GM19351 (cell line): ENCODE results near the gene FCRL5.
"Not testable (repeated sequence)": the region's sequence is repeated elsewhere in the genome, so short reads cannot be mapped to it uniquely, and the experiment has no call there.

Experiments used
- ATAC-seq: cut with Tn5 transposase; IDR thresholded peaks from one replicate; pipeline ENCODE4 v1.9.1; 2021; ENCODE audit warnings: mild to moderate bottlenecking, moderate library complexity; ENCODE audit not compliant: unreplicated experiment

Gene FCRL5

GRCh38 chr1:157490467-157491165 is 61.7 kb downstream of the FCRL5 start:
- no peak for ATAC-seq

- ATAC-seq, result no peak
Measured at GRCh38 chr1:157488156-157488555, 64.2 kb downstream of the FCRL5 start.

- ATAC-seq, result no peak
Measured at GRCh38 chr1:157487504-157487903, 64.8 kb downstream of the FCRL5 start.

GRCh38 chr1:157487096-157487495 is 65.2 kb downstream of the FCRL5 start:
- no peak for ATAC-seq

- ATAC-seq, result not testable (repeated sequence)
Measured at GRCh38 chr1:157486400-157486799, 65.9 kb downstream of the FCRL5 start.

- ATAC-seq, result no peak
Measured at GRCh38 chr1:157485793-157486192, 66.5 kb downstream of the FCRL5 start.

- no peak for ATAC-seq
Measured at GRCh38 chr1:157484573-157484972, 67.7 kb downstream of the FCRL5 start.

- ATAC-seq, result no peak
Measured at GRCh38 chr1:157483635-157484034, 68.7 kb downstream of the FCRL5 start.

- no peak for ATAC-seq
Measured at GRCh38 chr1:157482717-157483116, 69.6 kb downstream of the FCRL5 start.

- ATAC-seq, result no peak
Measured at GRCh38 chr1:157482174-157482573, 70.1 kb downstream of the FCRL5 start.

GRCh38 chr1:157478030-157478429 is 74.3 kb downstream of the FCRL5 start:
- ATAC-seq, result no peak

GRCh38 chr1:157477419-157477818 is 74.9 kb downstream of the FCRL5 start:
- ATAC-seq, result no peak

GRCh38 chr1:157472959-157473358 is 79.4 kb downstream of the FCRL5 start:
- ATAC-seq, result no peak

GRCh38 chr1:157472056-157472701 is 80.1 kb downstream of the FCRL5 start:
- ATAC-seq, result no peak

GRCh38 chr1:157471531-157471930 is 80.8 kb downstream of the FCRL5 start:
- no peak for ATAC-seq

- no peak for ATAC-seq
Measured at GRCh38 chr1:157469752-157470675, 82.3 kb downstream of the FCRL5 start.

- no peak for ATAC-seq
Measured at GRCh38 chr1:157469300-157469699, 83.0 kb downstream of the FCRL5 start.

- no peak for ATAC-seq
Measured at GRCh38 chr1:157466011-157466410, 86.3 kb downstream of the FCRL5 start.
